Karpas-422 (cell line): ENCODE data around the gene MPG. TPM values are rescaled to one million over a fixed set of nuclear protein-coding genes. Genes with fewer than 3 reads are reported as not detected.

Experiments
- DNase-seq: peaks from one replicate; pipeline ENCODE4 v3.0.0-alpha.2; 2015
- H2AFZ ChIP-seq: fragments of 200-600 bp; sonication (generic); 2 replicates; pipeline ENCODE4 v1.6.1; 2014; ENCODE audit warnings: antibody characterized with exemption, low read length, mixed read lengths
- H3K27ac ChIP-seq: fragments of 200-600 bp; sonication (generic); 2 replicates; pipeline ENCODE4 v1.5.1; 2014; ENCODE audit warnings: mild to moderate bottlenecking, low read length, moderate library complexity
- H3K27me3 ChIP-seq: fragments of 200-600 bp; sonication (generic); 2 replicates; pipeline ENCODE4 v1.6.1; 2014; ENCODE audit warnings: low read length, mixed read lengths
- H3K36me3 ChIP-seq: fragments of 200-600 bp; sonication (generic); 2 replicates; pipeline ENCODE4 v1.6.1; 2014; ENCODE audit warnings: low read length, mixed read lengths; ENCODE audit not compliant: insufficient read depth
- H3K4me1 ChIP-seq: fragments of 200-600 bp; sonication (generic); 2 replicates; pipeline ENCODE4 v1.6.1; 2014; ENCODE audit warnings: mild to moderate bottlenecking, low read length, mixed read lengths
- H3K4me2 ChIP-seq: fragments of 200-600 bp; sonication (generic); 2 replicates; pipeline ENCODE4 v1.6.1; 2014; ENCODE audit warnings: low read length, low read depth, mild to moderate bottlenecking; ENCODE audit not compliant: poor library complexity, severe bottlenecking
- H3K4me3 ChIP-seq: fragments of 200-600 bp; sonication (generic); 2 replicates; pipeline ENCODE4 v1.5.1; 2014; ENCODE audit warnings: mild to moderate bottlenecking, antibody characterized with exemption, low read length, mixed read lengths
- H3K79me2 ChIP-seq: fragments of 200-600 bp; sonication (generic); 2 replicates; pipeline ENCODE4 v1.6.1; 2014; ENCODE audit warnings: mild to moderate bottlenecking, low read length, mixed read lengths
- H3K9ac ChIP-seq: fragments of 200-600 bp; sonication (generic); 2 replicates; pipeline ENCODE4 v1.6.0; 2014; ENCODE audit warnings: low read length
- H3K9me2 ChIP-seq: fragments of 200-600 bp; sonication (generic), shearing (Covaris generic); replicated peaks from 2 replicates; pipeline ENCODE4 v1.6.0; 2014; ENCODE audit warnings: mild to moderate bottlenecking, low read length, moderate library complexity; ENCODE audit not compliant: insufficient read depth
- H3K9me3 ChIP-seq: fragments of 300-700, 200-600 bp; sonication (generic); 2 replicates; pipeline ENCODE4 v1.6.1; 2014; ENCODE audit warnings: low read length, mixed read lengths
- H4K20me1 ChIP-seq: fragments of 200-600 bp; sonication (generic); 2 replicates; pipeline ENCODE4 v1.6.1; 2014; ENCODE audit warnings: mild to moderate bottlenecking, antibody characterized with exemption, low read length, low read depth; ENCODE audit not compliant: insufficient read depth
- total RNA-seq: library from RNA; depleted of rRNA; stranded (reverse); fragments of >200 nt; shearing (Covaris generic); gene quantifications from 2 replicates; pipeline ENCODE4 v1.2.3, GENCODE V29; 2014; ENCODE audit warnings: low replicate concordance

MPG gene
- total RNA-seq, 1 experiment from 2014 or later, result 182 TPM

DNA sequence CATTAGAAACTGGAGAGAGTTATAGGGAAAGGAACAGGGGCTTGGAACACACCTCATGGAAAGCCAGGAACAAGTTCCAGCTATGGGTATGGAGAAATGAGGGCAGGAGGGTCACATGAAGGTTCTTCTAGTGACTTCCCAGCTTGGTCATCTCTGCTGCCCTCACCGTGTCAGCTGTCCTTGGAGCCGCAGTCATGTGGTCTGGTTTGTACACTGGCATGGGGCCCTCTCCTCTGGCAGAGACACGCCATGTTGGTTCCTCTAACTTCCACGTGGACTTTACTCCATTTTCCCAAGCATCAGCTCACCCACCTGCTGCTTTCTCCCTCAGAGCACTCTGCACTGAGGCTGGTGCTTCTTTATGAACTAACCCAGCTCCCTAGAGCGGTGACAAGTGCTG lies 26.3 kb downstream of the MPG start:
- no peak overlapping the region for H2AFZ ChIP-seq
- no peaks in the 10 kb centered on the region for H3K9me2 ChIP-seq
- H3K27ac ChIP-seq, result no peak overlapping the region
- H3K36me3 ChIP-seq, result peaks cover 1% of the 10 kb centered on the region; the same call in 1 of the 2 replicates
- H4K20me1 ChIP-seq, result peaks cover 3% of the 10 kb centered on the region; the same call in 1 of the 2 replicates
- DNase-seq, result no peak
- H3K4me2 ChIP-seq, result no peak overlapping the region
- H3K79me2 ChIP-seq, result no peaks in the 10 kb centered on the region
- H3K27me3 ChIP-seq, result no peaks in the 10 kb centered on the region
- no peak overlapping the region for H3K4me3 ChIP-seq
- no peaks in the 10 kb centered on the region for H3K9me3 ChIP-seq
- H3K4me1 ChIP-seq, result no peaks in the 10 kb centered on the region
- H3K9ac ChIP-seq, result no peak overlapping the region

DNA sequence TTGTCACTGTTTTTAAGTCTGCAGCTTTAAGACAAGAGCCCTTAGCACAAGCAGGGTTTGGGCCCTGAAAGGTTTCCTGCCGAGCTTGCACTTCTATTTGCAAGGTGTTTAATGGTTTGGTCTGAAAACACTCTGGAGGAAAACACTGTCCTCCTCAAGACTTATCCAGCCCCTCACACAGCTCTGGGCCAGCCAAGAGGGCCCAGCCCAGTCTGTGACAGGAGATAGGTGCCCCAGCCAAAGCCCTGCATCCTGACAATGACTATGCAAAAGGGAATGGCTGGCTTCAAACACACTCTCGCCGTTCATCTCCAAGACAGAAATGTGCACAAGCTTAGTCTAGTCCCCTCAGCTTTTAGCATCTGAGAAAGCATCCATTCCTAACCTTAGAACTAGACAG lies 26.9 kb downstream of the MPG start:
- Histone ChIP-seq H3K36me3 (peaks cover 4% of the 10 kb centered on the region; the same call in 1 of the 2 replicates), H3K79me2 (no peaks in the 10 kb centered on the region), H3K4me1 (no peaks in the 10 kb centered on the region), H3K27ac (no peak overlapping the region), H3K4me3 (no peak overlapping the region), H3K9ac (no peak overlapping the region), H3K9me3 (no peaks in the 10 kb centered on the region), H3K27me3 (no peaks in the 10 kb centered on the region), H3K9me2 (no peaks in the 10 kb centered on the region), H3K4me2 (no peak overlapping the region), H4K20me1 (peaks cover 3% of the 10 kb centered on the region; the same call in 1 of the 2 replicates), H2AFZ (no peak overlapping the region)
- no peak for DNase-seq

DNA sequence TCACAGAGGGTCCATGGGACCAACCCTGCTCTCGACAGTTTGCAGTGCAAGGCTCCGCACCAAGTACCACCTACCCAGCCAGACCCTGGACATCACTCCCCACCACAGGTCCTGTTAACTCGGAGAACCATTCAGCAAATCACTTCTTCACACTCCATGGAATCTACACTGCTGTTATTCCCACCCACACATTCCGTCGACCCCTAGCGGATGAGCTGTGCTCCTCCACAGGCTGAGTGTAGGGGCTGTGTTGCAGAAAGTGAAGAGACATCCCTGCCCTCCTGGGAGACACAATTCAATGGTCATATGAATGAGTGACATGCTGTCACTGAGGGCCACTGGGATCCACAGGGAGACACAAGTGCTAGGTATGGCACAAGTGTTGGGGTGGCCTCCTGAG lies 27.5 kb downstream of the MPG start:
- Histone ChIP-seq H3K9ac (no peak overlapping the region), H3K4me3 (no peak overlapping the region), H3K9me2 (no peaks in the 10 kb centered on the region), H3K79me2 (no peaks in the 10 kb centered on the region), H2AFZ (no peak overlapping the region), H3K36me3 (peaks cover 4% of the 10 kb centered on the region; the same call in 1 of the 2 replicates), H3K4me2 (no peak overlapping the region), H4K20me1 (peaks cover 3% of the 10 kb centered on the region; the same call in 1 of the 2 replicates), H3K4me1 (no peaks in the 10 kb centered on the region), H3K9me3 (no peaks in the 10 kb centered on the region), H3K27me3 (no peaks in the 10 kb centered on the region), H3K27ac (no peak overlapping the region)
- no peak for DNase-seq

DNA sequence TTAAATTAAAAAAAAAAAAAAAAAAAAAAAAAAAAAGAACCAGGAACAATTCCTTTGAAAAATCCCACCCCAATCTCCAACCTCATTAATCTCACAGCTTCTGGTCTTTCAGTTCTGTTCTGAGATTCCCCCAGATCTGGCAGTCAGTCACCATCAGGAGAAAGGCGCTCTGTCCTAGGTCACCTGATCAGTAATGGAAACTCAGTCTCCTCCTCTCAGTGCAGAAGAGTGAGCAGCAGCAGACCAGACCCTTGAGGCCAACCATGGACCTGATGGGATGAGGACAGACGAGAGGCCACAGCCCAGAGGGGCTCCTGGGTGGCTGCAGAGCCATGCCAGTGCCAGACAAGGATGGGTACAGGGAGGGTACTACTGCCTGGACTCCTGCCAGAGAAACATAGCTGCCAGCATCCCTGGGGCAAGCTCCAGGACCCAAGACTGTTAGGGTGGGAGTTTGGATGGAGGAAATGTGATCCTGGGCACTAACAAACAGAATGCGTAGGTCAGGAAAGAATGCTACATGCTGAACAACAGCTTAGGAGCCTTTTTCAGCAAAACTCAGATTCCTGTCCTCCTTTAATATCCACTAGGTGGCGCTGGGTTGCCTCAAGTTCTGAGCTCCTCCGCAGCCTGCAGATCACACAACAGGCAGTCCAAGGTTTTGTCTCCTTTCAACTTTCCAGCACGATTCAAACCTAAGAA lies 28.7 kb downstream of the MPG start:
- Histone ChIP-seq H3K27me3 (no peaks in the 10 kb centered on the region), H3K4me3 (no peak overlapping the region), H3K4me2 (no peak overlapping the region), H4K20me1 (peaks cover 3% of the 10 kb centered on the region; the same call in 1 of the 2 replicates), H3K36me3 (peaks cover 5% of the 10 kb centered on the region; the same call in 1 of the 2 replicates), H3K9ac (no peak overlapping the region), H2AFZ (no peak overlapping the region), H3K9me2 (no peaks in the 10 kb centered on the region), H3K4me1 (no peaks in the 10 kb centered on the region), H3K27ac (no peak overlapping the region), H3K9me3 (no peaks in the 10 kb centered on the region), H3K79me2 (no peaks in the 10 kb centered on the region)
- peak; percentile 90 for DNase-seq

DNA sequence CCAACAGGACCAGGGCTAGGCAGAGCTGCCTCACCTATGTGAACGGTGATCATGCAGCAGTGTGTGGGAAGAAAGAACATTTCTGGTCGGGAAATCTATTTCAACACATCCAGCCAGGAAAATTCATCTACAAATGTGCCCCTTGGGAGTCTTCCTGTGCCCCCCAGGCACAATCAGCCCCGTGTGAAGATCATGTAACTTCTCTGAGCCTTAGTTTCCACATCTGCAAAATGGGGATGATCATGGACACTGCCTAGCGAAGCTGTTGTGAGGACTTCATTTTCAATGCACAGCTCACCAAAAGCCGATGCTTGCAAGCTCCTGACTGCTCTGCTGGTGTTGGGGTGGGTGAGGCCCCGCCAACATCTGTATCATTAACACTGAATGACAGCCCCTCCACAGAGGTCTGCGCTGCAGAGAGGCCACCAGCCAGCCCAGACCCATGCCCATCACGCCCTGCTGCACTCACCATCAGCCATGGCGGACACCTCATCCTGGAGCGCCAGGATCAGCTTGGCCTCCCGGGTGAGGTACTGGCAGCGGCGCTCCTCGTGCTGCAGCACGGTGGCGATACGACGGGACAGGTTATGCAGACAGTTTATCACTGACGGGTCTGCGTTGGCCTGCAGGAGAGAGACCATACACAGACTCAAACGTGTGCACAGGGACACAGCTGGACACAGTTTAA lies 34.3 kb downstream of the MPG start:
- Histone ChIP-seq H3K9me2 (no peaks in the 10 kb centered on the region), H3K9me3 (no peaks in the 10 kb centered on the region), H3K4me2 (no peak overlapping the region), H3K27me3 (no peaks in the 10 kb centered on the region), H4K20me1 (no peaks in the 10 kb centered on the region), H3K27ac (no peak overlapping the region), H2AFZ (no peak overlapping the region), H3K36me3 (peaks cover 24% of the 10 kb centered on the region), H3K79me2 (no peaks in the 10 kb centered on the region; the same call in 1 of the 2 replicates), H3K9ac (no peak overlapping the region), H3K4me3 (no peak overlapping the region), H3K4me1 (no peaks in the 10 kb centered on the region)
- DNase-seq, result no peak

DNA sequence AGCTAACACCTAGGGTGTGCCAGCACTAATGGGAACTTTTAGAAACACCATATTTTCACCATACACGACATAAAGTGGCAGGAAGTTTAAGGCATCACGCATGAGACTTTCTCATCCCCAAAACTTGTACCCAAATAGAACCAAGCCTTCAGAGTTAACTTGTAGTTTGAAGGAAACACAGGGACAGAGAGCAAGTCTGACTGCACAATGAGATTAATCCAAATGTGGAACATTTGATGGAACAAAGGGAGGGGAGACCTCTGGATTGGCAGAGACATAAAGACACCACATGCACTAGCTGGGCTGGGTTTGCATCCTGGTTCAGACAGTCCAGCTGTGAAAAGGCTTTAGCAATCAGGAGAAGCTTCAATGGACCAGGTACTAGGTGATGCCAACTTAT lies 36.3 kb downstream of the MPG start:
- H2AFZ ChIP-seq, result no peak overlapping the region
- no peaks in the 10 kb centered on the region for H4K20me1 ChIP-seq
- no peak overlapping the region for H3K9ac ChIP-seq
- no peaks in the 10 kb centered on the region for H3K27me3 ChIP-seq
- H3K4me2 ChIP-seq, result no peak overlapping the region
- H3K9me3 ChIP-seq, result no peaks in the 10 kb centered on the region
- H3K9me2 ChIP-seq, result no peaks in the 10 kb centered on the region
- H3K36me3 ChIP-seq, result peaks cover 27% of the 10 kb centered on the region
- no peak for DNase-seq
- H3K4me1 ChIP-seq, result no peaks in the 10 kb centered on the region
- H3K79me2 ChIP-seq, result no peaks in the 10 kb centered on the region; the same call in 1 of the 2 replicates
- no peak overlapping the region for H3K27ac ChIP-seq
- H3K4me3 ChIP-seq, result no peak overlapping the region

DNA sequence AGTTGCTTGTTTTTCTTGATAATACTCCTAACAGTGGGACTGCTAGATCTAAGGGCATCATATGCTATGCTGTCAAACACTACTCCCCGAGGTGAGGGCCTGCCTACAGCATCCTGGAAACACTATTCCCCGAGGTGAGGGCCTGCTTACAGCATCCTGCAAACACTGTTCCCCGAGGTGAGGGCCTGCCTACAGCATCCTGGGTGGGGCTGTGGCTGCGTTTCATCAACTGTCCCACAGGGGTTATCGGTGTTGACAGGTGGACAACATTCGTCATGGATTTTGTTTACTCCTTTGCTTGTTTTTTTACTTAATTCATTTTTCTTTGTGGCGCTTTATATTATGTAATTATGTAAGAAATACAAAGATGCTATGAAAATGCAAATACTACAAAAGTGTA lies 38.0 kb downstream of the MPG start:
- H3K9me3 ChIP-seq, result no peaks in the 10 kb centered on the region
- H3K4me2 ChIP-seq, result no peak overlapping the region
- H3K79me2 ChIP-seq, result no peaks in the 10 kb centered on the region; the same call in 1 of the 2 replicates
- DNase-seq, result no peak
- peaks cover 24% of the 10 kb centered on the region for H3K36me3 ChIP-seq
- H3K27me3 ChIP-seq, result no peaks in the 10 kb centered on the region
- no peaks in the 10 kb centered on the region for H3K4me1 ChIP-seq
- H3K9me2 ChIP-seq, result no peaks in the 10 kb centered on the region
- no peak overlapping the region for H2AFZ ChIP-seq
- H3K4me3 ChIP-seq, result no peak overlapping the region
- no peak overlapping the region for H3K27ac ChIP-seq
- H3K9ac ChIP-seq, result no peak overlapping the region
- H4K20me1 ChIP-seq, result no peaks in the 10 kb centered on the region
